ENCODE results near the gene RBBP8NL. TPM values are rescaled to one million over a fixed set of nuclear protein-coding genes. Genes with fewer than 3 reads are reported as not detected.
A peak's percentile ranks its signal among the peaks of the same experiment; 100 is the strongest.

The RBBP8NL gene
- total RNA-seq, 1 donor from 2014 or later: 0.40 TPM

DNA sequence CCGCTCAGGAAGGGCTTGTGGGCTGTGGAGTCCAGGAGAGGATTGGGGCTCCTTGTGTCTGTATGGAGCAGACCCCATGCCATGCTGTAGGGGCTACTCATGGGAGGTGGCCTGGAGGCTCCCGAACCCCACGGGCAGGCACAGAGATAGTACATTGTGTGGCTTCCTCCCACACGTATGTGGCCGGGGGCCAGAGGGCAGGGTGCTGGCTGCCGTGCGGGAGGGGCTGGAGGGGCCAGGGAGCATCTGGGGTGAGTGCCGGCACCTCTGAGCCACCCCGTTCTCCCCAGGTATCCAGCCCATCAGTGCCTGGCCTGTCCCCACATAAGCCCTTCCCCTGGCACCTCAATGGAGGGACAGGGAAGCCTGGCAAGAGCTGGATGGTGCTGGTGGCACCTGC lies 7.6 kb downstream of the RBBP8NL start:
- DNase-seq (ENCODE audit: low read depth): no peak
- TF ChIP-seq, protein P1, sequence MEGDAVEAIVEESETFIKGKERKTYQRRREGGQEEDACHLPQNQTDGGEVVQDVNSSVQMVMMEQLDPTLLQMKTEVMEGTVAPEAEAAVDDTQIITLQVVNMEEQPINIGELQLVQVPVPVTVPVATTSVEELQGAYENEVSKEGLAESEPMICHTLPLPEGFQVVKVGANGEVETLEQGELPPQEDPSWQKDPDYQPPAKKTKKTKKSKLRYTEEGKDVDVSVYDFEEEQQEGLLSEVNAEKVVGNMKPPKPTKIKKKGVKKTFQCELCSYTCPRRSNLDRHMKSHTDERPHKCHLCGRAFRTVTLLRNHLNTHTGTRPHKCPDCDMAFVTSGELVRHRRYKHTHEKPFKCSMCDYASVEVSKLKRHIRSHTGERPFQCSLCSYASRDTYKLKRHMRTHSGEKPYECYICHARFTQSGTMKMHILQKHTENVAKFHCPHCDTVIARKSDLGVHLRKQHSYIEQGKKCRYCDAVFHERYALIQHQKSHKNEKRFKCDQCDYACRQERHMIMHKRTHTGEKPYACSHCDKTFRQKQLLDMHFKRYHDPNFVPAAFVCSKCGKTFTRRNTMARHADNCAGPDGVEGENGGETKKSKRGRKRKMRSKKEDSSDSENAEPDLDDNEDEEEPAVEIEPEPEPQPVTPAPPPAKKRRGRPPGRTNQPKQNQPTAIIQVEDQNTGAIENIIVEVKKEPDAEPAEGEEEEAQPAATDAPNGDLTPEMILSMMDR (conservative IDR thresholded peaks at IDR 0.05; ENCODE audit: low read depth, low read length): no peak
- H3K4me3 ChIP-seq (ENCODE audit: low read depth, low read length): no peak overlapping the region

DNA sequence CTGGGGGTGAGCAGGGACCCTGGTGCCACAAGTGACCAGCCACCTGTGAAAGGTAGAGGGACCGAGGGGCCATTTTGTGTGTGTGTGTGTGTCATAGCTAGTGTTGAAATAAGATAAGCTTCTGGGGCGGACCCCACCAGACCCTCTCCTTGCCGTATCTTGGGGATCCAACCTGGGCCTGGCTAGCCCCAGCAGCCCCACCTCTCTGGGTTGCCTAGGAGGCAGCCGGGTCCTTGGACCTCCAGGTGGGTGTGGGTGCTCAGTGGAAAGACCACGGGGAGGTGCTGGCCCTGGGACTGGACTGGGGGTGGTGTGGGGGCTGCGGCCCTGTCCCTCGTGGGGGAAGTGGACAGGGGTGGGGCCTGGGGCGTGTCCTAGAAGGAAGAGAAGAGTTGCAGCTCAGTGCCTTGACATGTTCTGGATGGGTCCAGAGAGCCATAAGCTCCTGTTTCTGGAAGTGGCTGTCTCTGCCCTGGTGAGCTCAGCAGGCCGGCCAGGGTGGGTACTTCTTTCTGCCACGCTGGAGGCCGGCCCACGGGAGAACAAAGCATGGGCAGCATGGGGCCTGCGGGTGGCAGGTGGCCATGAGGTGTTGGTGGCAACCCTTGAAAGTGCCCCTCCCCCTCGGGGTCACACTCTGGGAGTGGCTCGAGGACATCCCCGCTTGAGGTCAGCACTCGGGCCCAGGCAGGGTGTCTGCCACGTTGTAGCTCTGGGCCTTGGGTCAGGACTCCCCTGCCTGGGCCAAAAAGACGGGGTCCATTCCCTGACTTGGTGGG lies 8.4 kb downstream of the RBBP8NL start:
- no peak overlapping the region for H3K4me3 ChIP-seq (ENCODE audit: low read depth, low read length)
- TF ChIP-seq, protein P1 (conservative IDR thresholded peaks at IDR 0.05; ENCODE audit: low read depth, low read length): no peak
- DNase-seq (ENCODE audit: low read depth): no peak

DNA sequence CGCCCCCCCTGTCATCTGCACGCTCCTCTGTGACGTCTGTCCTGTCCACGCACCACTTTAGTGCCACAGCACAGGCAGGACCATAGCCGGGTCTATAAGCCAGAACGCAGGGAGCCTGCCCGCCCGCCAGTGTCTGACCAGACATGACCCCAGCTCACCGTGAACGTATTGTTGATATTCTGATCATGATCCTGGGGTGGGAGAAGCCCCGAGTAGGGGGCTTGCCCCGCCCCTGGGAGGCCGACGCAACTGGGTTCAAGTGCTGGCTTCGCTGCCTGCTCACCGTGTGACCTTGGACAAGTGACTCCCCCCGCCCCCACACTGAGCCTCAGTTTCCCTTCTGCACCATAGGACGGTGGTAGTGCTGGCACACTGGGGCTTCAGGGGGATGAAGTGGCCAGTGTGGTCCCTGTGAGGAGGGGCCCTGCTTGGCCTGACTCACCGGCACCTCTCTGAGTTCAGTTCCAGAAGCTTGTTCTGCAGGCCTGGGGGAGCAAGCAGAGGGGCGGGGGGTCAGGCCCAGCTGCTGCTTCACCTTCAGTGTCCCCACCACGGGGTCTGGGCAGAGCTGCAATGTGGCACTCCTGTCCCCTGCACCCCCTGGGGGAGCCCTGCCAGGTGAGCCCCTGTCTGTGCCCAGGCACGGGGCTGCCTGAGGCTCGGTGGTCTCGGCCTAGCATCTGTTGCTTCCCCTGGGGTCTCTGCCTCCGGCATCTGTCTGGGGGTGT lies 9.2 kb downstream of the RBBP8NL start:
- TF ChIP-seq, protein P1 (conservative IDR thresholded peaks at IDR 0.05; ENCODE audit: low read depth, low read length): no peak
- no peak overlapping the region for H3K4me3 ChIP-seq (ENCODE audit: low read depth, low read length)
- DNase-seq (ENCODE audit: low read depth): no peak

DNA sequence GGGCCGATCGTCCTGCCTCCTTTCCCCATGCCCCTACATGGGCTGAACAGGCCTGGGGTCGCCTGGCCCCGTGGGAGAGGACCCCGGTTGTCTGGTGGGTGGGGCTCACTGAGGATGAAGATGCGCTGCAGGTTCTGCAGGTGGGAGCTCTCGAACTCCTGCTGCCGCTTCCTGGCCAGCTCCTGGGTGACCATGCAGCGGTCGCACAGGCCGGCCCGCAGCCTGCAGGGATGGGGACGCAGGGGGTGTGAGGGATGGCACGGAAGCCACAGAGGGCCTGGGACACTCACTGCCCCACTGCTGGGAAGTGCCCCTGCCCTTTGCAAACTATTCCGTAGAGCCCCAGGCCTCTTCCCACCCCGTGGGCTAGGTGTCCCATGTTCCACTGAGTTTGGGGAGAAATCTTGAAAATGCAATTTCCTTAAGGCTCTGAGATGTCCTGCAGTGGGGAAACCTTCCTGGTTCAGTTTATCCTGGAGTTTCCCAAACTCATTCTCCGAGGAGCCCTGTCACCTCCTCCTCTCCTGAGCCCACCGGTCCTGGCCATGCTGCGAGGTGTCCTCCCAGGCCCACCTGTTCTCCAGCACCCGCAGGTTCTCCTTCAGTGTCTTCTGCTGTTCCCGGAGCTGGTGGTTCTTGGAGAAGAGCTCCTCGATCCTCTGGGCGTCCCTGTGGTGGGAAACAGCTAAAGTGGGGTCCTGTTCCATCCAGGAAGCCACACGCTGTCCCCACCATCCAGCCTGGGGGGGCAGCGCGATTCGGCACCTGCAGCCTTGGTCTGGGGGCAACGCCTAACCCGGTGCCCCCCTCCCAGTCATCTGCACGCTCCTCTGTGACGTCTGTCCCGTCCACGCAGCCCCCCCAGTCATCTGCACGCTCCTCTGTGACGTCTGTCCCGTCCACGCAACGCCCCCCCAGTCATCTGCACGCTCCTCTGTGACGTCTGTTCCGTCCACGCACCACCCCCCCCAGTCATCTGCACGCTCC lies 10.4 kb downstream of the RBBP8NL start:
- no peak for DNase-seq (ENCODE audit: low read depth)
- no peak overlapping the region for H3K4me3 ChIP-seq (ENCODE audit: low read depth, low read length)
- TF ChIP-seq, protein P1 (conservative IDR thresholded peaks at IDR 0.05; ENCODE audit: low read depth, low read length): no peak

DNA sequence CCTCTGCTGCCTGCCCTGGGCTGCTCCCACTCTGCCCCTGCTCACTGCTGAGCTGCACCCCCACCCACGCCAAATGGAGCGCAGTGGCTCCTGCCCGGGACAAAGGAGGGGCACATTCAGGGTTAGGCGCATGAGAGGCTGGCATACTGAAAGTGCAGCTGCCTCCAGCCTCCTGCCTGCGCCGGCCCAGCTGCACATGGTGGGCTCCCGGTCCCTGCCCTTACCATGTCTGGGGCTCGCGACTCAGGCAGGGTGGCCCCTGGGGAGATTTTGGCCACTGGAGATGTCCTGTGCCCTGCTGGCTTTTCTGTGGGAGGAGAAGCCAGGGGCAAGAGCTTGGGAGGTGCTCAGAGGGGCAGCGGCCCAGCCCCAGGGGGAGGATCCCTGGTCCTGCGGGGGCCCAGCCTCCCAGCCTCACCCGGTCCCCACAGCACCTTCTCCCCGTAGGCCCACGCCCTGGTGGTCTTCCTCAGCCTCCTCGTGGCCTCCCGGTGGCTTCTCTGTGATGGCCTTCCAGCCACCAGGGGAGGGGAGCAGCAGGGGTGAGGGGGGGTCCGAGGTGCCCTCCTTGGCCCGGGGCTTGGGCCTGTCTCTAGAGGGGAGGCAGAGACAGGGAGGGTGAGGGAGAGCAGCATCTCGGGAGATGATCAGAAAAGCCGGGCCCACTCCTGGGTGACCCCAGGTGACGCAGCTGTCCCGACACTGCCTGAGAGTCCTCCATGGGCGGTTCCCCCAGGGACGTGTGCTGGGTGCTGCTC lies 11.8 kb downstream of the RBBP8NL start:
- no peak for DNase-seq (ENCODE audit: low read depth)
- H3K4me3 ChIP-seq (ENCODE audit: low read depth, low read length): no peak overlapping the region
- TF ChIP-seq, protein P1 (conservative IDR thresholded peaks at IDR 0.05; ENCODE audit: low read depth, low read length): no peak

DNA sequence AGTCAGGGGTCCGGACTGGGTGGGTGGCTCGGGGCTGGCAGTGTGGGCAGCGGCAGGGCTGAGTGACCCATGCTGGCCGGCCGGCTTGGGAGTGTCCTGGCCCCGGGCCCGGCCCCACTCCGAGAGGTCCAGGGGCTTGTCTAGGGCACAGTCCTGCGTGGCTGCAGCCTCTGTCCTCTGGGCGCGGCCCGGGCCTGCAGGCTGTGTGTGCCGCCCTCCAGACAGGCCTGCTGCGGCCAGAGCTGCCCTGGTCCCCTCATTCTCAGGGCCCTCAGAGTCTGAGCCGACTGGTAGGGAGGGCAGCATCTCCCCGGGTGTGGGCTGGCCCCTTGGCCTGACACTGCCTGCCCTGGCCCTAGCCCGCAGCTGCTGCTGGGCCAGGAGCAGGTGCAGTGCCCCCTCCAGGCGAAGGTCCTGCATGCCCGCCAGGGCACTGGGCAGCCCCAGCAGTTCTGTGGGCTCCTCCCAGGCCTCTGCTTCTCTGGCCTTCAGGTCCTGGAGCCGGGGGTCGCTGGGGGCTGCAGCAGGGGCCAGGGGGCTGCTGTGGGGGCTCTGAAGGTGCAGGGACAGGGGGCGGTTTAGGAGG lies 13.3 kb downstream of the RBBP8NL start:
- TF ChIP-seq, protein P1 (conservative IDR thresholded peaks at IDR 0.05; ENCODE audit: low read depth, low read length): peak; percentile 19

More for the DNA sequence above, 13.3 kb downstream of the RBBP8NL start:
- no peak overlapping the region for H3K4me3 ChIP-seq (ENCODE audit: low read depth, low read length)
- DNase-seq (ENCODE audit: low read depth): no peak

Measured in epithelial cell of proximal tubule (primary cell).